ENCODE results near the gene CYS1.

GRCh38 chr2:10059016-10059351 is 21.2 kb downstream of the CYS1 start:
- TF ChIP-seq, protein P1, sequence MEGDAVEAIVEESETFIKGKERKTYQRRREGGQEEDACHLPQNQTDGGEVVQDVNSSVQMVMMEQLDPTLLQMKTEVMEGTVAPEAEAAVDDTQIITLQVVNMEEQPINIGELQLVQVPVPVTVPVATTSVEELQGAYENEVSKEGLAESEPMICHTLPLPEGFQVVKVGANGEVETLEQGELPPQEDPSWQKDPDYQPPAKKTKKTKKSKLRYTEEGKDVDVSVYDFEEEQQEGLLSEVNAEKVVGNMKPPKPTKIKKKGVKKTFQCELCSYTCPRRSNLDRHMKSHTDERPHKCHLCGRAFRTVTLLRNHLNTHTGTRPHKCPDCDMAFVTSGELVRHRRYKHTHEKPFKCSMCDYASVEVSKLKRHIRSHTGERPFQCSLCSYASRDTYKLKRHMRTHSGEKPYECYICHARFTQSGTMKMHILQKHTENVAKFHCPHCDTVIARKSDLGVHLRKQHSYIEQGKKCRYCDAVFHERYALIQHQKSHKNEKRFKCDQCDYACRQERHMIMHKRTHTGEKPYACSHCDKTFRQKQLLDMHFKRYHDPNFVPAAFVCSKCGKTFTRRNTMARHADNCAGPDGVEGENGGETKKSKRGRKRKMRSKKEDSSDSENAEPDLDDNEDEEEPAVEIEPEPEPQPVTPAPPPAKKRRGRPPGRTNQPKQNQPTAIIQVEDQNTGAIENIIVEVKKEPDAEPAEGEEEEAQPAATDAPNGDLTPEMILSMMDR (IDR thresholded peaks at IDR 0.05; ENCODE audit: insufficient read depth, low read depth, low read length), result no peak
- no peak for TF ChIP-seq EZH2 (IDR thresholded peaks at IDR 0.05; ENCODE audit: insufficient read depth, low read length)

Measured in astrocyte (in vitro differentiated cells and primary cell).